HG02642 (cell line): ENCODE measurements around the gene PDCL2.
A peak's percentile ranks its signal among the peaks of the same experiment; 100 is the strongest.
"Not testable (repeated sequence)": the region's sequence is repeated elsewhere in the genome, so short reads cannot be mapped to it uniquely, and the experiment has no call there.

Experiments used
- ATAC-seq: cut with Tn5 transposase; IDR thresholded peaks from one replicate; pipeline ENCODE4 v1.9.1; 2021; ENCODE audit warnings: mild to moderate bottlenecking; ENCODE audit not compliant: unreplicated experiment, poor library complexity

The PDCL2 gene

GRCh38 chr4:55600640-55601039, 8.6 kb upstream of the PDCL2 start:
- no peak for ATAC-seq

GRCh38 chr4:55598641-55599040, 6.6 kb upstream of the PDCL2 start:
- ATAC-seq: no peak

- no peak for ATAC-seq
These were observed 3.9 kb downstream of the PDCL2 start for GRCh38 chr4:55588160-55588559.

- not testable (repeated sequence) for ATAC-seq
These were observed 9.3 kb downstream of the PDCL2 start for GRCh38 chr4:55582773-55583172.

- ATAC-seq: no peak
These were observed 13.6 kb downstream of the PDCL2 start for GRCh38 chr4:55578341-55579010.

GRCh38 chr4:55575513-55575912, 16.5 kb downstream of the PDCL2 start:
- no peak for ATAC-seq

- ATAC-seq: no peak
These were observed 17.8 kb downstream of the PDCL2 start for GRCh38 chr4:55574252-55574651.

GRCh38 chr4:55571806-55572205, 20.2 kb downstream of the PDCL2 start:
- ATAC-seq: no peak

GRCh38 chr4:55568905-55569504, 23.0 kb downstream of the PDCL2 start:
- ATAC-seq: no peak

GRCh38 chr4:55561889-55562288, 30.2 kb downstream of the PDCL2 start:
- peak; percentile 100 for ATAC-seq

- no peak for ATAC-seq
These were observed 31.9 kb downstream of the PDCL2 start for GRCh38 chr4:55560096-55560495.

GRCh38 chr4:55554453-55555030, 37.5 kb downstream of the PDCL2 start:
- ATAC-seq: no peak

GRCh38 chr4:55553441-55554201, 38.4 kb downstream of the PDCL2 start:
- ATAC-seq: no peak

GRCh38 chr4:55551964-55552363, 40.1 kb downstream of the PDCL2 start:
- ATAC-seq: not testable (repeated sequence)

- ATAC-seq: no peak
These were observed 42.2 kb downstream of the PDCL2 start for GRCh38 chr4:55549888-55550287.

GRCh38 chr4:55547918-55548317, 44.1 kb downstream of the PDCL2 start:
- ATAC-seq: no peak

- no peak for ATAC-seq
These were observed 44.6 kb downstream of the PDCL2 start for GRCh38 chr4:55547466-55547770.

- ATAC-seq: peak; percentile 82
These were observed 45.1 kb downstream of the PDCL2 start, which contains the start of gene CLOCK for GRCh38 chr4:55546756-55547465. Gene CLOCK (minus strand): TSS chr4:55546909. CDS start chr4:55482785, 64,124 bp downstream.

GRCh38 chr4:55546506-55546755, 45.6 kb downstream of the PDCL2 start:
- ATAC-seq: peak; percentile 53

- peak; percentile 50 for ATAC-seq
These were observed 46.2 kb downstream of the PDCL2 start for GRCh38 chr4:55545641-55546505.
